HepG2 (cell line): ENCODE data around the gene GPR179.

Source experiments
- CBX1 ChIP-seq: IDR thresholded peaks from one replicate; pipeline ENCODE4 v1.6.1; 2016; ENCODE audit warnings: antibody characterized with exemption, low read depth
- CBX5 ChIP-seq: sonication (generic); formaldehyde crosslinking; IDR thresholded peaks from 2 replicates; pipeline ENCODE4 v1.4.0; 2020; ENCODE audit warnings: missing genetic modification reagents, borderline replicate concordance
- CHD4 ChIP-seq: fragments of 200-600 bp; sonication (generic); IDR thresholded peaks from 2 replicates; pipeline ENCODE4 v1.7.0; 2017; ENCODE audit warnings: mild to moderate bottlenecking, low read length, borderline replicate concordance
- CREB3 ChIP-seq: sonication (generic); formaldehyde crosslinking; IDR thresholded peaks from 2 replicates; pipeline ENCODE4 v1.5.0; 2020; ENCODE audit warnings: missing genetic modification reagents
- EP300 ChIP-seq, 3 experiments: sonication (generic) in 1 of 3; formaldehyde crosslinking in 1 of 3; IDR thresholded peaks; 2 replicates each; pipeline versions ENCODE4 v1.5.1 to v1.6.1; 2011 to 2020; ENCODE audit warnings: low read depth in 2 of 3, low read length in 2 of 3, borderline replicate concordance in 1 of 3, improper control_type of control experiment in 1 of 3, mild to moderate bottlenecking in 1 of 3, missing genetic modification reagents in 1 of 3, moderate library complexity in 1 of 3
- GLI4 ChIP-seq: sonication (generic); formaldehyde crosslinking; IDR thresholded peaks from 2 replicates; pipeline ENCODE4 v1.5.1; 2020; ENCODE audit warnings: missing genetic modification reagents, mild to moderate bottlenecking, moderate library complexity, borderline replicate concordance
- KDM1A ChIP-seq: IDR thresholded peaks from 2 replicates; pipeline ENCODE4 v1.6.1; 2016; ENCODE audit warnings: missing compliant biosample characterization
- PRDM4 ChIP-seq: sonication (generic); formaldehyde crosslinking; IDR thresholded peaks from 2 replicates; pipeline ENCODE4 v1.9.0; 2021; ENCODE audit warnings: missing genetic modification reagents, borderline replicate concordance
- RFXANK ChIP-seq: IDR thresholded peaks from 2 replicates; pipeline ENCODE4 v1.6.1; 2016
- TFE3 ChIP-seq: IDR thresholded peaks from 2 replicates; pipeline ENCODE4 v1.6.1; 2016
- ZBTB10 ChIP-seq: sonication (generic); formaldehyde crosslinking; IDR thresholded peaks from 2 replicates; pipeline ENCODE4 v1.4.0; 2020; ENCODE audit warnings: missing genetic modification reagents, borderline replicate concordance
- ZFAT ChIP-seq: sonication (generic); formaldehyde crosslinking; conservative IDR thresholded peaks from 2 replicates; pipeline ENCODE4 v1.8.1; 2023; ENCODE audit warnings: missing genetic modification reagents, inconsistent platforms
- ZNF543 ChIP-seq: sonication (generic); formaldehyde crosslinking; IDR thresholded peaks from 2 replicates; pipeline ENCODE4 v1.4.0; 2020; ENCODE audit warnings: mild to moderate bottlenecking, missing genetic modification reagents

- TF ChIP-seq CBX1 (no peak), PRDM4 (CRISPR knock-in tag) (no peak), GLI4 (no peak), ZBTB10 (CRISPR knock-in tag) (no peak), ZFAT (CRISPR knock-in tag) (no peak), CREB3 (CRISPR knock-in tag) (no peak), ZNF543 (CRISPR knock-in tag) (no peak), EP300 (IDR thresholded peaks at IDR 0.05; ENCODE audit: low read depth in 2 of 2, low read length in 2 of 2) (no peak), EP300 (CRISPR knock-in tag; IDR thresholded peaks at IDR 0.05; ENCODE audit: borderline replicate concordance) (no peak), KDM1A (CRISPR knock-in tag) (no peak), CHD4 (no peak), TFE3 (CRISPR knock-in tag) (no peak), RFXANK (CRISPR knock-in tag) (no peak), CBX5 (no peak)
Observed at GRCh38 chr17:38339891-38340290, 3.9 kb downstream of the GPR179 start.
